Stimulated activated naive CD8-positive, alpha-beta T cell treated with anti-CD3 and anti-CD28 coated beads, Interleukin-15, Interleukin-2, amounts not matched to agents 100 U/mL and 50 U/mL, for 24 hours (primary cell): ENCODE measurements around the gene PDGFB.

Source experiments
- ATAC-seq: fragments of 150-1000 bp; cut with Tn5 transposase; one replicate; pipeline ENCODE4 v1.10.0; 2021
- DNase-seq: peaks from one replicate; pipeline ENCODE4 v3.0.0; 2021

The PDGFB gene

DNA sequence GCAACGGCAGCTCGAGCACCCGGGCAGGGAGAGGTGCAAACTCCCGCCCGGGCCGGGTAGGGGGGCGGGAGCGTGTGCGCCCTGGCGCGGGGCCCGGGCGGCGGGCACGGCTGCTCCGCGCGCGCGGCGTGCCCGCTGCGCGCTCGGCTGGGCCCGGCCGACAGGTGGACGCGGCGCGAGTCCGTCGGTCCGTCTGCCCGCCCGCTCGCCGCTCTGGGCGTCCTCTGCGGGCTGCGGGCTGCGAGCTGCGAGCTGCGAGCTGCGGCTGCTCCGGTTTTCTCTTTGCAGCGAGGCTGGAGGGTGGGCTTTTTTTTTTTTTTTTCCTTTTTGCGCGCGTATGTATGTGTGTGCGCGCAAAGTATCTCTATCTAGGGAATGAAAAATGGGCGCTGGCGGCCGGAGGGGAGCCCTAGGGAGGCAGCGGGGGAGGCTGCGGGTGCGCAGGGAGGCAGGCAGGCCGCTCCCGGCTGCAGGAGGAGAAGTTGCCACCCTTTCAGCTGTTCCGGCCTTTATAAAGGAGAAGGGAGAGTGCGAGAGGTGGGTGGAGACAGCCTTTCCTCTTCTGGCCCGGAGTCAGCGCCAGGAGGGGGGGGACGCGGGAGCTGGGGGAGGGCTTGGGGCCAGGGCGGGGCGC, at the start of gene PDGFB:
TSS of gene PDGFB (minus strand) at position 487 of the 634 bp plus-strand sequence. CDS start 1,019 bp downstream, outside the sequence.
- DNase-seq = no peak
- ATAC-seq = no peak

DNA sequence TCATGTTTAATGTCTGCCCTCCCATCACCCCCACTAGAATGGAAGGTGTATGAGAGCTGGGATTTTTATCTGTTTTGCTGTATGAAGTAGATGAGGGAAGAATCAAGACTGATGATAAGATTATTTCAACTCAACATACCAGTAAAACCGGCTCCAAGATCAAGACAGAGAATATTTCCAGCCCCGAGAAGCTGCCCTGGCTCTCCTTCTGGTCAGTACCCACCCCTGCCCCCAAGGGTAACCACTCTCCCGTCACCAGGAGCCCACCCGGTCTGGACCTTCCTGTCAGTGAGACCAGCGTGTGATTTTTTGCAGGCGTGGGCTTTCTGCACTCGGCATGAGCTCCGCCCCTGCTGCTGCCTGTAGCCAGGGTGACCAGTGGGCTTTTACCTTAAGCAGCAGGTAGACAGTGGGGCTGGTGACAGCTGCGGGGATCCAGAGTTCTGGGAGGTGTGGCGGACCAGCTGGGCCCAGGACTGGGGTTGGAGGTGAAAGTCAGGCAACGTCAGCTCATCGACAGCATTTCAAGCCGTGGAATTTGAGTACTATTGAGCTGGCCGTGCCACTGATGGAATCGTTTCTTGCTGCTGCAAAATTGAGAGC, 49.1 kb upstream of the PDGFB start:
- ATAC-seq = no peak
- no peak for DNase-seq

DNA sequence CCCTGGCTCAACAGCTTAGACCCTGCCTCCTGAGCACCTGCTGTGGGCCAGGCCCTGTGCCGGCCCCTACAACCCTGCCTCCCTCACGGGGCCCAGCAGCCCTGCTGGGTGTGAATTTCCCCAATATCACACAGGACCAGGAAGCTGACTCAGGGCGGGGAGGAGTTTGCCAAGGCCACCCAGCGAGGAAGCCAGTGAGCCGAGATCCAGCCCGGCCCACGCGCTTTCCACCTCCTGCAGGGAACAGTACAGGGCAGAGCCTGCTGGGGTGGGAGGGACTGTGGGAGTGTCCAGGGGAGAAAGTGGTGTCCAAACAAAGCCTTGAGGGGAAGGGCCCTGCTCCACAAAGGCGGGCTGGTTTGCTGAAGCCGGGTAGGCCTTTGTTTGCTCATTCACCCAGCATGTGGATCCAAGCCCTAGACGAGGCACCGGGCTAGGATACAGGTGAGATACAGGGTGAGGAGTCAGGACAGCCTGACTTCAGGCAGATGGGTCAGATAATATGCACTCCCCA, 47.8 kb upstream of the PDGFB start:
- peak; percentile 20 for ATAC-seq
- peak; percentile 14 for DNase-seq

DNA sequence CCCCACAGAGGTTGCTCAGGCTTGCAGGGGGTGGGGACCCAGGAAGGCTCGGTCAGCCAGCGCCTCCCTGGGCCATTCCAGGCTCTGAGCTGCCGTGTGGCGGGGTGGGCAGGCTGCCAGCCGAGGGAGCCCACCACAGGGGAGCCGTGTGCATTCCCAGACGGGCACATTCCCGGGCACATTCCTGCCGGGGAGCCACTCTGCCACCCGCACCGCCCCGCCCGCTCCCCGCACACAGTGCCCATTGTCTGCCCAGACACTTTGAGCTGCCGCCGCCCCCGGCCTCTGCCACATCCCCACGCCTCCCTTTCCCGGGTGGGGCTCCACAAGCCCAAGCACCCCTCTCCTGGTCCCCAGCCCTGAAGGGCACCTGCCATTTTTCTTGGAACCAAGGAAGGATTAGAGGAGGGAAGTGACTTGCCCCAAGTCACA, 47.3 kb upstream of the PDGFB start:
- ATAC-seq = no peak
- DNase-seq = no peak

DNA sequence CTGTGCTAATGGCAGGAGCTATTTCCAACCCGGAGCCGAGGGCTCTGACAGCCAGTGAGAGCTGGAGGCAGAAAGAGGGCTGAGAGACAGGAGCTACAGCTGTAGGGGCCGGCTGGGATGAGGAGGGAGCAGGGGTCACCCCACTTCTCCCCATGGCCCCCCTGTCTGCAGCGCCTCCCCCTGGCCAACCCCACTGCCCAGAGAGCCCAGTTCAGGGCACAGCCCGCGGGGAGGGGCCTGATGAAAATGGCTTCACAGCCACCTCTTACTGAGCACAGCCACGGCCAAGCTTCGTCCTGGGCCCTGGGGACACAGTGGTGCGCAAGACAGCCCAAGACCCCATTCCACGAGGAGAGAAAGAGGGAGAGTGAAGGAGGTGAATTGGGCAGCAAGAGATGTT, 46.7 kb upstream of the PDGFB start:
- ATAC-seq = no peak
- DNase-seq = no peak

- ATAC-seq = no peak
- DNase-seq = no peak
Observed at GRCh38 chr22:39290724-39291161, 46.0 kb upstream of the PDGFB start.

DNA sequence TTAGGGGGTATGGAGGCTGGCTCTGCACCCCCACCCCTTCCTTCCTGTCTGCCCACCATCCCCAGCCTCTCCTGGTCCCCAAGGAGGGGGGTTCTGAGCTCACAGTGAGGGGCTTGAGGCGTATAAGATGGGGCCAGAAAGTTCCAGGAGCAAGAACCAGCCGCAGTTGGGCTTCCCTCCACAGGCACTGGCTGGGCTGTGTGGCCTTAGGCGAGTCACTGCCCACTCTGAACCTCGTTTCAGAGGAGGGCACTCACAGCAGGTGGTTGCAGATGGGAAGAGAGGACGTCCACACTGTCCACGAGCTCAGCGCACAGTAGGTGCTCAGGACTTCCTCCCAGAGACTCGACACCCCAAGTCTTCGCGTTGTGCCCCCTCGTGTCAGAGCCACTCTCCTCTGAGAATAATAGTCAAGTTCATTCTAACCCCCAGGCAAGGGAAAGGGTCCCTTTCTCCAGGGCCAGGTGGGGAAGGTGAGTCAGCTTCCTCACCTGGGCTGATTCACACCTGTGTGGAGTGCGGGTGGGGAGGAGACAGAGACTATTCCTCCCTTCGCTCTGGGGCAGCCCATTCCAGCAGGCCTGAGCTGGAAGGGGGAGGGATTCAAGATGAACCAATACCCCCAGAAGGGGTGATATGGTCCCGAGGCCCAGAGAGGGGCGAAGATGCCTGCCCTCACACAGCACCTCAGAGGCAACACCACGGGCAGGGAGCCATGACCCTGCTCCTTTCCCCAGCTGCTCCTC, 45.4 kb upstream of the PDGFB start:
- ATAC-seq (no peak), DNase-seq (no peak)

DNA sequence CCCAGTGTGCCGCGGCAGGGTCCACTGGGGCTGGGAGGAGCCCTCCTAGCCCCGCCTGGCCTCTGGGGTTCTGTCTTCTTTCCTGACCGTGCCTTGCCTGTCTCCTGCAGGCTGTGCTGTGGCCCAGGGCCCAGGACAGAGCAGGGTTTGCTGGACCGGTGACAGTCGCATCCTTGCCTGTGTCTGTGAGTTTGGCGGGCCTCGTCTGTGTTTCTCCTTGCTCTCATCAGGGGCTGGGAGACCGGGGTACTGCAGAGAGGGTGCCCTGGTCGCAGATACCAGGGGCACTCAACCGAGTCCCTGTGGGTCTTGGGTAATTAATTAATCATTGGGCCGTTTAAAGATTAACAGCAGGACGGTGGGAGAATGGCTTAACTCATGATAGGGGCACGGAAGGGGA, 44.8 kb upstream of the PDGFB start:
- ATAC-seq = no peak
- DNase-seq = no peak

GRCh38 chr22:39288135-39288898, 43.5 kb upstream of the PDGFB start:
- DNase-seq (no peak), ATAC-seq (no peak)

DNA sequence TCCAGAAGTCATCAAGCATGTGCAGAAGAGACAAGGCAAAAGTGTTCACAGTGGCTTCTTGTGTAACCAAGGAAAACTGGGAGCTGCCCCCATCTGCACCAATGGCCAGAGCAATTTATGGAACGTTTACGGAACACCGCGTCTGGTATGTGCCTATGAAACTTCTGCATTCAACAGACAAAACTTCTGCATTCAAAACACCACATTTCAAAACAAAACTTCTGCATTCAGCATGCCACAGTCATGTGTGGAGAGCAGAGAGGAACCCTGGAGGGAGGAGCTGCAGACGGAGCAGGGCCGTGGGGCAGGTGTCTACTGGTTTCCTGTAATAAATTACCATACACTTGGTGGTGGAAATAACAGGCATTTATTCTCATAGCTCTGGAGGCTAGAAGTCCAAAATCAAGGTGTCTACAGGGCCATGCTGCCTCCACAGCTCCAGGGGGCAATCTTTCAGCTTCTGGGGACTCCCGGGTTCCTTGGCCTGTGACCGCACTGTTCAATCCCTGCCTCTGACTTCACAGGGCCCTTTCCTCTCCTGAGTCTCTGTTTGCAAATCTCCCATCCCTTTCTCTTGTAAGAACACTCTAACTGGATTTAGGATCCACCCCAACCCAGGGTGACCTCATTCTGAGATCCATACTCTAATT, 42.4 kb upstream of the PDGFB start:
- DNase-seq (no peak), ATAC-seq (no peak)

- ATAC-seq = no peak
- no peak for DNase-seq
Observed at GRCh38 chr22:39284983-39285382, 40.2 kb upstream of the PDGFB start.

GRCh38 chr22:39284142-39284980, 39.6 kb upstream of the PDGFB start:
- ATAC-seq (no peak), DNase-seq (no peak)

- no peak for DNase-seq
- no peak for ATAC-seq
Observed at GRCh38 chr22:39283322-39284141, 38.8 kb upstream of the PDGFB start.

DNA sequence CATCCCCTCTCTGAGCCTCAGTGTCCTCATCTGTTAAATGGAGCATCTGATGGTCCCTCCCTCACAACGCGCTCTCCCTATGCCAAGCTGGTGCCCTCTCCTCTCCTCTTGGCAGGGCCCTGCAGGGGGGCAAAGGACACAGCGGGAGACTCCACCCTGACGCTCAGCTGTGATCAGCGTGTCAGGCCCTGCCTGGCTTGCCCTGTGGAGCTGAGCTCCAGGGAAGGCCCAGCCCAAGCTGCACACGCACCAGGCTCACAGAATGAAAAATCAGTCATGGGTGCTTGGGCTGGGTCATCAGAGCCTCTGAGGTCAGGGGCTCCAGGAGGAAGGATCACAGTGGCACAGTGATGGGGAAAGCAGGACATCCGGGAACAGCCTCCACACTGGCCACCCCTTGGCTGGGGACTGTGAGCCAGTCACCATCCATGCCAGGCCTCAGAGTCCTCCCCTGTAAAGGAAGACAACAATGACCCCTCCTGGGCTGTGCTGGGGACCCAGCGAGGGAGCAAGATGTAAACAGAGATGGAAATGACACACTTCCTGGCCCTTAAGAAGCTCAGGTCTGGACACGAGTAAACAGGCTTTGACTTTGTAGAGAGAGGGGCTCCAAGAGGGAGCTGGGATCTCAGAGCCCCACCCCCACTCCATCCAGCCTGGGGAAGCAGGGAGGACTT, 38.0 kb upstream of the PDGFB start:
- ATAC-seq (peak; percentile 30), DNase-seq (no peak)

DNA sequence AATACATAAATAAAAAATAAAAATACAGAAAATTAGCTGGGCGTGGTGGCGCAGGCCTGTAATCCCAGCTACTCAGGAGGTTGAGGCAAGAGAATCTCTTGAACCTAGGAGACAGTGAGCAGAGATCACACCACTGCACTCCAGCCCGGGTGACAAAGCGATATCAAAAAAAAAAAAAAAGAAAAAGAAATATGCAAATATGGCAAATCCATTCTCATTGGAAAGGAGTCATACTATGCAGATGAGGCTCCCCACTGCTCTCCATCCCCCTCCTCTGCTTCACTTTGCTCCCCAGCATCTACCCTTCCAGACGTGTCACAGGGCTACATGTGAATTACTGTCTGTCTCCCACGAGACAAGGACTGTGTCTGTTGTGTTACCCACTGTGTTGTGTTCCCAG, 36.3 kb upstream of the PDGFB start:
- DNase-seq (no peak), ATAC-seq (no peak)

- ATAC-seq (no peak), DNase-seq (no peak)
Observed at GRCh38 chr22:39280250-39280649, 35.5 kb upstream of the PDGFB start.

DNA sequence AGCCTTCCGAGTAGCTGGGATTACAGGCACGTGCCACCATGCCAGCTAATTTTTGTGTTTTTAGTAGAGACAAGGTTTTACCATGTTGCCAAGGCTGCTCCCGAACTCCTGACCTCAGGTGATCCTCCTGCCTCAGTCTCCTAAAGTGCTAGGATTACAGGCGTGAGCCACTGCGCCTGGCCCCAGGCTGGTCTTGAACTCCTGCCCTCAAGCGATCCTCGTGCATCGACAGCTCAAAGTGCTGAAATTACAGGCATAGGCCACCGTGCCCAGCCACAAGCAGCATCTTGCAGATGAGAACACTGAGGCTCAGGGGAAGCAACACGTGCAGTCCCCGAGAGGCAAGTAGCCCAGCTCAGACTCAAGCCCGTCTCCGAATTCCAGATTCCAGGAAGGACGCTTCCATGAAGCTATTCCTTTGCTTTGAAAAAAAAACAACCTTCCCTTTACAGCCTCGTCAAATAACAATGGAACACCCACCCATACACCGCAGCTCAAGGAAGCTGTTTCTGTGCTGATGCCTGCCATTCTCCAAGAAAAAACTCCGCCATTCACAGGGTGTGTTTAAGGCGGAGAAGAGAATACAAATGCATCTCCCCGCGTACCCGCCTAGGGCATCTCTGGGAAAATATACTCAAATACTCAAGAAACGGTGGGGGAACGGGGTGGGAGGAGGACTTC, 34.5 kb upstream of the PDGFB start:
- DNase-seq (no peak), ATAC-seq (no peak)

- DNase-seq = no peak
- no peak for ATAC-seq
Observed at GRCh38 chr22:39278040-39278439, 33.3 kb upstream of the PDGFB start.

GRCh38 chr22:39277142-39277607, 32.4 kb upstream of the PDGFB start:
- no peak for DNase-seq
- ATAC-seq = no peak
